Choroid plexus epithelial cell (primary cell): ENCODE measurements around the gene P3H3.

ENCODE experiments used
- DNase-seq: peaks from one replicate; pipeline ENCODE4 v3.0.0-alpha.2; 2010; ENCODE audit warnings: low read depth
- H3K4me3 ChIP-seq: 2 replicates; pipeline ENCODE4 v1.5.1; 2011; ENCODE audit warnings: low read depth, mild to moderate bottlenecking, control low read depth, low read length, moderate library complexity
- CTCF ChIP-seq: conservative IDR thresholded peaks from 2 replicates; pipeline ENCODE4 v1.5.1; 2011; ENCODE audit warnings: low read depth, mild to moderate bottlenecking, control low read depth, inconsistent platforms, low read length, moderate library complexity

P3H3 gene

GRCh38 chr12:6827982-6828780 is at the start of gene P3H3:
TSS of gene P3H3 (plus strand) at chr12:6828407. CDS start at chr12:6828441, 34 bp downstream.
- no peak for TF ChIP-seq CTCF
- H3K4me3 ChIP-seq, result peak within 1 kb of the TSS; percentile 93
- DNase-seq, result peak; percentile 39

- peak; percentile 95 for DNase-seq
- H3K4me3 ChIP-seq, result peak overlapping the region; percentile 53
- peak; percentile 96 for TF ChIP-seq CTCF
These were observed 49.3 kb upstream of the P3H3 start for GRCh38 chr12:6778574-6779550.

- H3K4me3 ChIP-seq, result no peak overlapping the region
- no peak for TF ChIP-seq CTCF
- no peak for DNase-seq
These were observed 48.3 kb upstream of the P3H3 start for GRCh38 chr12:6779708-6780432.

GRCh38 chr12:6780573-6780972 is 47.6 kb upstream of the P3H3 start:
- DNase-seq, result no peak

GRCh38 chr12:6782119-6782518 is 46.1 kb upstream of the P3H3 start:
- no peak for DNase-seq
- H3K4me3 ChIP-seq, result no peak overlapping the region
- TF ChIP-seq CTCF, result no peak

More at GRCh38 chr12:6780573-6780972, 47.6 kb upstream of the P3H3 start:
- no peak overlapping the region for H3K4me3 ChIP-seq
- no peak for TF ChIP-seq CTCF

GRCh38 chr12:6782850-6783566 is 45.2 kb upstream of the P3H3 start:
- H3K4me3 ChIP-seq, result no peak overlapping the region
- DNase-seq, result no peak
- no peak for TF ChIP-seq CTCF
